DMS114 treated with DMSO at 0.1 percent for 48 hours (cell line): ENCODE data around the gene LSP1.
"Not testable (repeated sequence)": the region's sequence is repeated elsewhere in the genome, so short reads cannot be mapped to it uniquely, and the experiment has no call there.

Experiments used
- DNase-seq: peaks from one replicate; lab custom pipeline; 2025; ENCODE audit not compliant: unreplicated experiment; lab: John Stamatoyannopoulos, UW

The LSP1 gene

GRCh38 chr11:1875093-1875850 is 22.4 kb downstream of the LSP1 start:
- no peak for DNase-seq

- not testable (repeated sequence) for DNase-seq
These were observed 23.0 kb downstream of the LSP1 start for GRCh38 chr11:1875851-1876301.

GRCh38 chr11:1876361-1877063 is 23.6 kb downstream of the LSP1 start:
- DNase-seq = no peak

GRCh38 chr11:1877211-1878136 is 24.6 kb downstream of the LSP1 start:
- no peak for DNase-seq

- no peak for DNase-seq
These were observed 25.5 kb downstream of the LSP1 start for GRCh38 chr11:1878137-1879031.

GRCh38 chr11:1879342-1879940 is 26.6 kb downstream of the LSP1 start:
- DNase-seq = no peak

GRCh38 chr11:1879941-1880720 is 27.2 kb downstream of the LSP1 start:
- DNase-seq = no peak

- no peak for DNase-seq
These were observed 28.0 kb downstream of the LSP1 start for GRCh38 chr11:1880746-1881441.

- no peak for DNase-seq
These were observed 28.8 kb downstream of the LSP1 start for GRCh38 chr11:1881442-1882264.

- peak; percentile 9 for DNase-seq
These were observed 29.7 kb downstream of the LSP1 start for GRCh38 chr11:1882265-1883238.

GRCh38 chr11:1883346-1884302 is 30.7 kb downstream of the LSP1 start:
- no peak for DNase-seq

GRCh38 chr11:1884303-1884700 is 31.4 kb downstream of the LSP1 start:
- no peak for DNase-seq

- DNase-seq = not testable (repeated sequence)
These were observed 33.7 kb downstream of the LSP1 start for GRCh38 chr11:1886551-1886950.

GRCh38 chr11:1887451-1888346 is 34.8 kb downstream of the LSP1 start:
- no peak for DNase-seq
